HepG2 (cell line): Measurements from ENCODE around the gene SLC34A3. TPM values are rescaled to one million over a fixed set of nuclear protein-coding genes. Genes with fewer than 3 reads are reported as not detected.

Experiments used
- AFF4 ChIP-seq: sonication (generic); formaldehyde crosslinking; IDR thresholded peaks from 2 replicates; pipeline ENCODE4 v1.4.0; 2020; ENCODE audit warnings: missing genetic modification reagents
- CENPBD1 ChIP-seq: sonication (generic); formaldehyde crosslinking; IDR thresholded peaks from 2 replicates; pipeline ENCODE4 v1.8.0; 2022; ENCODE audit warnings: missing genetic modification reagents, low read depth, mild to moderate bottlenecking, borderline replicate concordance
- E2F2 ChIP-seq: sonication (generic); formaldehyde crosslinking; IDR thresholded peaks from 2 replicates; pipeline ENCODE4 v1.4.0; 2020; ENCODE audit warnings: missing genetic modification reagents, borderline replicate concordance
- EEA1 ChIP-seq: sonication (generic); formaldehyde crosslinking; IDR thresholded peaks from 2 replicates; pipeline ENCODE4 v1.5.1; 2020; ENCODE audit warnings: mild to moderate bottlenecking, missing genetic modification reagents, borderline replicate concordance
- HBP1 ChIP-seq: IDR thresholded peaks from 2 replicates; pipeline ENCODE4 v1.6.1; 2016; ENCODE audit warnings: low read depth, control low read depth
- ISL2 ChIP-seq: sonication (generic); formaldehyde crosslinking; IDR thresholded peaks from 2 replicates; pipeline ENCODE4 v1.5.0; 2020; ENCODE audit warnings: missing genetic modification reagents
- MLLT10 ChIP-seq: sonication (generic); formaldehyde crosslinking; IDR thresholded peaks from 2 replicates; pipeline ENCODE4 v1.4.0; 2020; ENCODE audit warnings: missing genetic modification reagents
- MTF2 ChIP-seq: sonication (generic); formaldehyde crosslinking; IDR thresholded peaks from 2 replicates; pipeline ENCODE4 v1.5.0; 2020; ENCODE audit warnings: missing genetic modification reagents, borderline replicate concordance
- NFIB ChIP-seq: sonication (generic); formaldehyde crosslinking; IDR thresholded peaks from 2 replicates; pipeline ENCODE4 v1.9.0; 2021; ENCODE audit warnings: missing genetic modification reagents, mild to moderate bottlenecking, borderline replicate concordance
- RBAK ChIP-seq: sonication (generic); formaldehyde crosslinking; IDR thresholded peaks from 2 replicates; pipeline ENCODE4 v1.5.1; 2020; ENCODE audit warnings: mild to moderate bottlenecking, missing genetic modification reagents
- SAFB2 ChIP-seq: sonication (generic); formaldehyde crosslinking; IDR thresholded peaks from 2 replicates; pipeline ENCODE4 v1.5.1; 2020; ENCODE audit warnings: missing genetic modification reagents, low read depth, mild to moderate bottlenecking, borderline replicate concordance
- SAP130 ChIP-seq: IDR thresholded peaks from 2 replicates; pipeline ENCODE4 v1.6.1; 2016; ENCODE audit warnings: low read depth
- SMAD3 ChIP-seq: sonication (generic); formaldehyde crosslinking; IDR thresholded peaks from 2 replicates; pipeline ENCODE4 v1.4.0; 2020; ENCODE audit warnings: missing genetic modification reagents
- SOX6 ChIP-seq, 2 experiments: fragments of 450-650 bp in 1 of 2; sonication (generic) in 1 of 2; formaldehyde crosslinking in 1 of 2; IDR thresholded peaks; 2 replicates each; pipeline versions ENCODE4 v1.4.0 to v1.6.1; 2017 to 2020; ENCODE audit warnings: antibody characterized with exemption in 1 of 2, mild to moderate bottlenecking in 1 of 2, missing genetic modification reagents in 1 of 2
- U2AF2 ChIP-seq: fragments of 200-400 bp; formaldehyde crosslinking; IDR thresholded peaks from 2 replicates; pipeline ENCODE4 v1.6.1; 2017; ENCODE audit warnings: low read depth, mild to moderate bottlenecking, low read length
- ZFP36L2 ChIP-seq: sonication (generic); formaldehyde crosslinking; IDR thresholded peaks from 2 replicates; pipeline ENCODE4 v1.4.0; 2020; ENCODE audit warnings: missing genetic modification reagents
- ZNF329 ChIP-seq: sonication (generic); formaldehyde crosslinking; IDR thresholded peaks from 2 replicates; pipeline ENCODE4 v1.9.0; 2021; ENCODE audit warnings: low read depth, mild to moderate bottlenecking, missing genetic modification reagents
- ZNF432 ChIP-seq: sonication (generic); formaldehyde crosslinking; IDR thresholded peaks from 2 replicates; pipeline ENCODE4 v1.5.0; 2020; ENCODE audit warnings: missing genetic modification reagents, mild to moderate bottlenecking, borderline replicate concordance
- ZNF564 ChIP-seq: sonication (generic); formaldehyde crosslinking; IDR thresholded peaks from 2 replicates; pipeline ENCODE4 v1.8.1; 2023; ENCODE audit warnings: mild to moderate bottlenecking, missing genetic modification reagents
- ZNF678 ChIP-seq: sonication (generic); formaldehyde crosslinking; IDR thresholded peaks from 2 replicates; pipeline ENCODE4 v1.4.0; 2020; ENCODE audit warnings: mild to moderate bottlenecking, missing genetic modification reagents
- ZNF724P ChIP-seq: sonication (generic); formaldehyde crosslinking; IDR thresholded peaks from 2 replicates; pipeline ENCODE4 v1.8.0; 2022; ENCODE audit warnings: missing genetic modification reagents, borderline replicate concordance
- ZNF891 ChIP-seq: sonication (generic); formaldehyde crosslinking; IDR thresholded peaks from 2 replicates; pipeline ENCODE4 v1.5.0; 2020; ENCODE audit warnings: mild to moderate bottlenecking, missing genetic modification reagents
- ZSCAN30 ChIP-seq: sonication (generic); formaldehyde crosslinking; IDR thresholded peaks from 2 replicates; pipeline ENCODE4 v1.5.0; 2020; ENCODE audit warnings: mild to moderate bottlenecking, missing genetic modification reagents
- polyA plus RNA-seq, 8 experiments: library from polyadenylated mRNA; depleted of rRNA in 3 of 8; stranded (reverse) in 7 of 8; unstranded in 1 of 8; fragments of >200 nt; fragmentation: Illumina TruSeq in 4 of 8; extraction: Trizol in 4 of 8; gene quantifications; 2 replicates each; pipeline versions ENCODE4 v1.2.1 to v1.2.3, GENCODE V29; 2011 to 2016; ENCODE audit warnings: low read depth in 4 of 8, missing spikeins in 1 of 8, mixed read lengths in 1 of 8; ENCODE audit not compliant: insufficient read depth in 1 of 8
- total RNA-seq, 5 experiments: library from RNA; depleted of rRNA; stranded (reverse); fragments of >200 nt; fragmentation: Illumina TruSeq; extraction: Trizol; gene quantifications; 2 replicates each; pipeline ENCODE4 v1.2.3, GENCODE V29; 2016; ENCODE audit warnings: low read depth in 1 of 5

Gene SLC34A3
- total and polyA plus RNA-seq, 2 of the 13 experiments (the other 11 are each of a cell fraction or from before 2014, with no cell fraction given): 0.07 to 1.0 TPM

- TF ChIP-seq U2AF2 (no peak), ZNF891 (CRISPR knock-in tag) (no peak; the same call in 1 of the 2 replicates), ZFP36L2 (CRISPR knock-in tag) (0 out of 2 replicates have a peak, but pooled peaks have one; percentile 56), E2F2 (CRISPR knock-in tag) (peak; percentile 64; the same call in 1 of the 2 replicates), ISL2 (CRISPR knock-in tag) (peak; percentile 77; the same call in 1 of the 2 replicates), MLLT10 (CRISPR knock-in tag) (no peak), ZNF564 (no peak), SAP130 (CRISPR knock-in tag) (peak; percentile 97), ZSCAN30 (CRISPR knock-in tag) (no peak), CENPBD1 (CRISPR knock-in tag) (no peak), RBAK (CRISPR knock-in tag) (no peak), ZNF678 (CRISPR knock-in tag) (no peak), ZNF432 (CRISPR knock-in tag) (no peak), SAFB2 (CRISPR knock-in tag) (no peak; the same call in 1 of the 2 replicates), HBP1 (CRISPR knock-in tag) (peak; percentile 97), EEA1 (CRISPR knock-in tag) (peak; percentile 78; the same call in 1 of the 2 replicates), ZNF724P (CRISPR knock-in tag) (peak; percentile 37; the same call in 1 of the 2 replicates), AFF4 (CRISPR knock-in tag) (no peak), NFIB (CRISPR knock-in tag) (no peak), MTF2 (peak; percentile 82; the same call in 1 of the 2 replicates), SOX6 (IDR thresholded peaks at IDR 0.05) (no peak), SOX6 (CRISPR knock-in tag; IDR thresholded peaks at IDR 0.05) (peak; percentile 32), ZNF329 (CRISPR knock-in tag) (peak; percentile 86), SMAD3 (CRISPR knock-in tag) (peak; percentile 67; the same call in 1 of the 2 replicates)
Measured at GRCh38 chr9:137188490-137189296, 42.0 kb upstream of the SLC34A3 start, which contains the start of the genes ANAPC2 and SSNA1 (continued).
